Thyroid gland (tissue), 4 donors: ENCODE data around the gene MAFB. TPM values are rescaled to one million over a fixed set of nuclear protein-coding genes. Genes with fewer than 3 reads are reported as not detected.

ENCODE experiments used
- DNase-seq, 2 donors: peaks; one replicate each; pipeline ENCODE4 v3.0.0-alpha.2; 2019
- H3K27ac ChIP-seq, 3 donors: fragments of 200-600 bp; sonication (generic); 1 replicate in 2 of 3; 2 replicates in 1 of 3; pipeline ENCODE4 v1.5.1; 2016 to 2019; ENCODE audit warnings: mild to moderate bottlenecking in 1 of 3, moderate library complexity in 1 of 3
- H3K27me3 ChIP-seq: fragments of 200-600 bp; sonication (generic); one replicate; pipeline ENCODE4 v1.5.1; 2019
- H3K36me3 ChIP-seq, 2 donors: fragments of 200-600 bp; sonication (generic); one replicate each; pipeline ENCODE4 v1.5.1; 2016 to 2019
- H3K4me1 ChIP-seq, 2 donors: fragments of 200-600 bp; sonication (generic); one replicate each; pipeline ENCODE4 v1.5.1; 2017 to 2019
- H3K4me3 ChIP-seq, 3 donors: fragments of 200-600 bp; sonication (generic); replicated peaks in 1 of 3; 1 replicate in 2 of 3; 2 replicates in 1 of 3; pipeline ENCODE4 v1.5.1; 2016; ENCODE audit warnings: mild to moderate bottlenecking in 1 of 3
- H3K9me3 ChIP-seq: fragments of 200-600 bp; sonication (generic); one replicate; pipeline ENCODE4 v1.5.1; 2017
- CTCF ChIP-seq, 6 experiments: fragments of 200-600 bp in 3 of 6; fragments of 450-650 bp in 3 of 6; sonication (generic) in 3 of 6; IDR thresholded peaks; one replicate each; pipeline ENCODE4 v1.5.1; 2016 to 2019; ENCODE audit warnings: antibody characterized with exemption in 6 of 6, mild to moderate bottlenecking in 2 of 6, inconsistent platforms in 1 of 6, moderate library complexity in 1 of 6
- POLR2A ChIP-seq, 2 donors: fragments of 450-650 bp; IDR thresholded peaks; one replicate each; pipeline ENCODE4 v1.6.1; 2017; ENCODE audit warnings: antibody characterized with exemption in 2 of 2, mild to moderate bottlenecking in 2 of 2, moderate library complexity in 1 of 2
- WGBS, 2 donors: methylation state at CpG; one replicate each; pipeline ENCODE4 v1.1.5; 2017; 5-methylcytosine and 5-hydroxymethylcytosine counted together
- intact Hi-C: fragments of 100-400 bp; cut with DNase I; formaldehyde crosslinking; loops from one replicate; pipeline ENCODE4 v1.15.1; 2023
- total RNA-seq, 4 donors: library from RNA; depleted of rRNA; stranded (reverse); fragments of >200 nt; gene quantifications; one replicate each; pipeline ENCODE4 v1.2.3, GENCODE V29; 2016

Gene MAFB
- total RNA-seq, 4 donors from 2014 or later = 34.4 to 46.1 (median 43.5) TPM

GRCh38 chr20:40669692-40670091, 19.3 kb downstream of the MAFB start:
- Histone ChIP-seq H3K4me3 (no peak overlapping the region), H3K27ac (peak overlapping the region; percentile 49 to 79 (median 74)), H3K27me3 (no peaks in the 10 kb centered on the region), H3K9me3 (no peaks in the 10 kb centered on the region), H3K36me3 (no peaks in the 10 kb centered on the region), H3K4me1 (peaks cover 41 to 57% of the 10 kb centered on the region in 2 donors)
- DNase-seq = peak; percentile 86 to 91
- peak in 1 of 2 donors; percentile 27 for TF ChIP-seq POLR2A (IDR thresholded peaks at IDR 0.05)
- TF ChIP-seq CTCF (IDR thresholded peaks at IDR 0.05) = no peak
- 34 to 42% methylated on average over 3 of the region's 3 CpGs for WGBS, 2 donors
- intact Hi-C loops = no loop called here

GRCh38 chr20:40668449-40669228, 20.4 kb downstream of the MAFB start:
- no peak for DNase-seq
- TF ChIP-seq POLR2A (IDR thresholded peaks at IDR 0.05) (no peak), CTCF (IDR thresholded peaks at IDR 0.05) (no peak)
- Histone ChIP-seq H3K27me3 (no peaks in the 10 kb centered on the region), H3K4me1 (peaks cover 37 to 57% of the 10 kb centered on the region in 2 donors), H3K27ac (peak overlapping the region in 1 of 3 donors; percentile 79), H3K9me3 (no peaks in the 10 kb centered on the region), H3K36me3 (no peaks in the 10 kb centered on the region), H3K4me3 (no peak overlapping the region)
- 76 to 89% methylated on average over 7 of the region's 7 CpGs for WGBS, 2 donors
- intact Hi-C loops = no loop called here

GRCh38 chr20:40667503-40667902, 21.5 kb downstream of the MAFB start:
- DNase-seq = no peak
- 95 to 96% methylated on average over 3 of the region's 3 CpGs for WGBS, 2 donors
- peaks cover 44 to 58% of the 10 kb centered on the region in 2 donors for H3K4me1 ChIP-seq

GRCh38 chr20:40666336-40666735, 22.7 kb downstream of the MAFB start:
- H3K9me3 ChIP-seq = no peaks in the 10 kb centered on the region
- H3K36me3 ChIP-seq = no peaks in the 10 kb centered on the region
- no peaks in the 10 kb centered on the region for H3K27me3 ChIP-seq
- intact Hi-C loops = no loop called here
- H3K27ac ChIP-seq = no peak overlapping the region
- H3K4me3 ChIP-seq = no peak overlapping the region
- WGBS, 2 donors = 88 to 92% methylated on average over 9 of the region's 9 CpGs
- peaks cover 34 to 51% of the 10 kb centered on the region in 2 donors for H3K4me1 ChIP-seq
- DNase-seq = no peak
- TF ChIP-seq CTCF (IDR thresholded peaks at IDR 0.05) (no peak), POLR2A (IDR thresholded peaks at IDR 0.05) (no peak)

More at GRCh38 chr20:40667503-40667902, 21.5 kb downstream of the MAFB start:
- H3K27ac ChIP-seq = no peak overlapping the region
- H3K27me3 ChIP-seq = no peaks in the 10 kb centered on the region
- TF ChIP-seq POLR2A (IDR thresholded peaks at IDR 0.05) = no peak
- no peak for TF ChIP-seq CTCF (IDR thresholded peaks at IDR 0.05)
- no peaks in the 10 kb centered on the region for H3K9me3 ChIP-seq
- intact Hi-C loops = no loop called here
- H3K4me3 ChIP-seq = no peak overlapping the region
- H3K36me3 ChIP-seq = no peaks in the 10 kb centered on the region

- TF ChIP-seq CTCF (IDR thresholded peaks at IDR 0.05) (no peak), POLR2A (IDR thresholded peaks at IDR 0.05) (no peak)
- 93 to 94% methylated on average over 5 of the region's 5 CpGs for WGBS, 2 donors
- H3K36me3 ChIP-seq = no peaks in the 10 kb centered on the region
- H3K27me3 ChIP-seq = no peaks in the 10 kb centered on the region
- H3K4me1 ChIP-seq = peaks cover 26 to 36% of the 10 kb centered on the region in 2 donors
- intact Hi-C loops = no loop called here
- H3K4me3 ChIP-seq = no peak overlapping the region
- H3K27ac ChIP-seq = peak overlapping the region; percentile 57 to 74 (median 59)
- H3K9me3 ChIP-seq = no peaks in the 10 kb centered on the region
- no peak for DNase-seq
Measured at GRCh38 chr20:40664891-40665290, 24.1 kb downstream of the MAFB start.
